C4-2B (cell line): ENCODE data around the gene JARID2.

ENCODE experiments used
- CTCF ChIP-seq: fragments of 450-650 bp; conservative IDR thresholded peaks from 2 replicates; pipeline ENCODE4 v1.5.1; 2017; ENCODE audit warnings: mild to moderate bottlenecking
- ZFX ChIP-seq: fragments of 450-650 bp; IDR thresholded peaks from 2 replicates; pipeline ENCODE4 v1.6.1; 2017

- TF ChIP-seq CTCF (no peak), ZFX (no peak)
These were observed 305.9 kb downstream of the JARID2 start for GRCh38 chr6:15551798-15552197.
